Measurements from ENCODE around the gene LZTS2.

- TF ChIP-seq CTCF (IDR thresholded peaks at IDR 0.05; ENCODE audit: poor library complexity) (no peak), EZH2phosphoT487 (IDR thresholded peaks at IDR 0.05; ENCODE audit: low read depth, severe bottlenecking, unreplicated experiment) (no peak), EZH2 (IDR thresholded peaks at IDR 0.05; ENCODE audit: borderline replicate concordance) (no peak)
These were observed 47.0 kb downstream of the LZTS2 start for GRCh38 chr10:101046332-101047238.

Data from hepatocyte (in vitro differentiated cells).